WTC11 (cell line): ENCODE results near the gene RILPL1. TPM values are rescaled to one million over a fixed set of nuclear protein-coding genes. Genes with fewer than 3 reads are reported as not detected.

Experiments used
- ATAC-seq: fragments of 200-7000 bp; cut with Tn5 transposase; 2 replicates; pipeline ENCODE4 v1.10.0; 2021; ENCODE audit warnings: mild to moderate bottlenecking, moderate library complexity
- CTCF ChIA-PET: fragments of 300-600 bp; sonication (Branson Sonifier 250); formaldehyde crosslinking; loops from one replicate; lab custom pipeline; 2021; ENCODE audit warnings: antibody characterized with exemption; lab: Charles Lee
- POLR2A ChIA-PET: fragments of 350-600 bp; sonication (Branson Sonifier 250); formaldehyde crosslinking; loops from one replicate; lab custom pipeline; 2021; ENCODE audit warnings: antibody characterized with exemption; lab: Charles Lee
- DNase-seq: peaks from one replicate; pipeline ENCODE4 v3.0.0; 2021; ENCODE audit warnings: low spot score
- H3K27ac Mint-ChIP-seq: 2 replicates; pipeline ENCODE4 v1.8.0; 2021; ENCODE audit warnings: mixed read lengths
- H3K27me3 Mint-ChIP-seq: 2 replicates; pipeline ENCODE4 v1.8.0; 2021; ENCODE audit warnings: low read depth, mild to moderate bottlenecking, moderate library complexity, mixed read lengths
- H3K36me3 Mint-ChIP-seq: 2 replicates; pipeline ENCODE4 v1.8.0; 2021; ENCODE audit warnings: mixed read lengths
- H3K4me1 Mint-ChIP-seq: 2 replicates; pipeline ENCODE4 v1.8.0; 2022; ENCODE audit warnings: mixed read lengths
- H3K4me3 Mint-ChIP-seq: 2 replicates; pipeline ENCODE4 v1.8.0; 2021; ENCODE audit warnings: mild to moderate bottlenecking, moderate library complexity, mixed read lengths
- H3K9me3 Mint-ChIP-seq: 2 replicates; pipeline ENCODE4 v1.8.0; 2021; ENCODE audit warnings: mixed read lengths
- AFF4 ChIP-seq: sonication (generic); formaldehyde crosslinking; IDR thresholded peaks from 2 replicates; pipeline ENCODE4 v1.8.1; 2023; ENCODE audit warnings: mild to moderate bottlenecking, missing genetic modification reagents, borderline replicate concordance
- CBFB ChIP-seq: sonication (generic); formaldehyde crosslinking; IDR thresholded peaks from 2 replicates; pipeline ENCODE4 v1.8.1; 2022; ENCODE audit warnings: mild to moderate bottlenecking, low read depth, missing genetic modification reagents
- E2F4 ChIP-seq: sonication (generic); formaldehyde crosslinking; IDR thresholded peaks from 2 replicates; pipeline ENCODE4 v1.8.1; 2022; ENCODE audit warnings: low read depth, mild to moderate bottlenecking, moderate library complexity, missing genetic modification reagents, borderline replicate concordance
- E2F5 ChIP-seq: sonication (generic); formaldehyde crosslinking; IDR thresholded peaks from 2 replicates; pipeline ENCODE4 v1.8.1; 2022; ENCODE audit warnings: mild to moderate bottlenecking, moderate library complexity, missing genetic modification reagents
- FOXJ3 ChIP-seq: sonication (generic); formaldehyde crosslinking; IDR thresholded peaks from 2 replicates; pipeline ENCODE4 v1.9.0; 2021; ENCODE audit warnings: missing genetic modification reagents, mild to moderate bottlenecking, borderline replicate concordance
- JUN ChIP-seq: sonication (generic); formaldehyde crosslinking; IDR thresholded peaks from 2 replicates; pipeline ENCODE4 v1.8.0; 2023; ENCODE audit warnings: mild to moderate bottlenecking, missing genetic modification reagents
- NR1H2 ChIP-seq: sonication (generic); formaldehyde crosslinking; IDR thresholded peaks from 2 replicates; pipeline ENCODE4 v1.9.0; 2021; ENCODE audit warnings: mild to moderate bottlenecking, moderate library complexity, missing genetic modification reagents
- NR2C2 ChIP-seq: sonication (generic); formaldehyde crosslinking; IDR thresholded peaks from 2 replicates; pipeline ENCODE4 v1.8.0; 2022; ENCODE audit warnings: mild to moderate bottlenecking, missing genetic modification reagents
- OVOL2 ChIP-seq: fragments of 250-450 bp; sonication (Bioruptor Pico); IDR thresholded peaks from 2 replicates; pipeline ENCODE4 v1.9.0; 2021; ENCODE audit warnings: mild to moderate bottlenecking, borderline replicate concordance
- TEAD1 ChIP-seq: sonication (generic); formaldehyde crosslinking; IDR thresholded peaks from 2 replicates; pipeline ENCODE4 v1.8.0; 2022; ENCODE audit warnings: mild to moderate bottlenecking, missing genetic modification reagents
- USF2 ChIP-seq: sonication (generic); formaldehyde crosslinking; IDR thresholded peaks from 2 replicates; pipeline ENCODE4 v1.8.1; 2023; ENCODE audit warnings: mild to moderate bottlenecking, missing genetic modification reagents, moderate library complexity
- ZBTB43 ChIP-seq: sonication (generic); formaldehyde crosslinking; IDR thresholded peaks from 2 replicates; pipeline ENCODE4 v1.8.1; 2023; ENCODE audit warnings: mild to moderate bottlenecking, missing genetic modification reagents
- ZNF121 ChIP-seq: sonication (generic); formaldehyde crosslinking; IDR thresholded peaks from 2 replicates; pipeline ENCODE4 v1.8.0; 2023; ENCODE audit warnings: missing genetic modification reagents
- ZNF512 ChIP-seq: sonication (generic); formaldehyde crosslinking; IDR thresholded peaks from 2 replicates; pipeline ENCODE4 v1.8.1; 2022; ENCODE audit warnings: missing genetic modification reagents, borderline replicate concordance
- ZNF532 ChIP-seq: fragments of 250-450 bp; sonication (Bioruptor Pico); IDR thresholded peaks from 2 replicates; pipeline ENCODE4 v1.9.0; 2021; ENCODE audit warnings: mild to moderate bottlenecking, borderline replicate concordance
- ZNF671 ChIP-seq: fragments of 250-450 bp; sonication (Bioruptor Pico); IDR thresholded peaks from 2 replicates; pipeline ENCODE4 v1.8.0; 2021; ENCODE audit warnings: mild to moderate bottlenecking
- total RNA-seq: library from RNA; stranded (reverse); gene quantifications from 3 replicates; pipeline ENCODE4 v1.2.3, GENCODE V29; 2021

Gene RILPL1
- total RNA-seq, 1 experiment from 2014 or later = 8.2 TPM

- peaks cover 12% of the 10 kb centered on the region; the same call in 1 of the 2 replicates for H3K36me3 Mint-ChIP-seq
- no peaks in the 10 kb centered on the region for H3K9me3 Mint-ChIP-seq
- POLR2A ChIA-PET = no interaction called here
- CTCF ChIA-PET = no interaction called here
- no peaks in the 10 kb centered on the region for H3K27me3 Mint-ChIP-seq
- no peak for DNase-seq
- TF ChIP-seq E2F5 (CRISPR knock-in tag) = no peak
- TF ChIP-seq ZBTB43 = no peak
- no peak for TF ChIP-seq AFF4 (CRISPR knock-in tag)
- no peak for TF ChIP-seq ZNF121
- TF ChIP-seq, all 79 proteins: peak for 0
- Mint-ChIP-seq H3K4me3 (no peak overlapping the region), H3K4me1 (no peaks in the 10 kb centered on the region), H3K27ac (no peak overlapping the region)
- ATAC-seq = no peak
Measured at GRCh38 chr12:123472438-123472849, 61.1 kb downstream of the RILPL1 start.

- Mint-ChIP-seq H3K9me3 (no peaks in the 10 kb centered on the region), H3K27me3 (no peaks in the 10 kb centered on the region), H3K27ac (no peak overlapping the region), H3K4me1 (no peaks in the 10 kb centered on the region), H3K36me3 (peaks cover 12% of the 10 kb centered on the region; the same call in 1 of the 2 replicates), H3K4me3 (no peak overlapping the region)
- POLR2A ChIA-PET = no interaction called here
- TF ChIP-seq NR2C2 (CRISPR knock-in tag) (no peak), NR1H2 (no peak), JUN (no peak), OVOL2 (CRISPR knock-in tag) (no peak), E2F5 (CRISPR knock-in tag) (no peak), USF2 (CRISPR knock-in tag) (no peak), CBFB (no peak)
- CTCF ChIA-PET = no interaction called here
- DNase-seq = no peak
- no peak for ATAC-seq
Measured at GRCh38 chr12:123471374-123472068, 62.0 kb downstream of the RILPL1 start.

GRCh38 chr12:123469978-123470377 is 63.5 kb downstream of the RILPL1 start:
- Mint-ChIP-seq H3K4me1 (no peaks in the 10 kb centered on the region), H3K36me3 (peaks cover 22% of the 10 kb centered on the region), H3K27me3 (no peaks in the 10 kb centered on the region), H3K27ac (no peak overlapping the region), H3K9me3 (no peaks in the 10 kb centered on the region), H3K4me3 (no peak overlapping the region)
- CTCF ChIA-PET = no interaction called here
- POLR2A ChIA-PET = no interaction called here
- no peak for DNase-seq
- no peak for ATAC-seq
- TF ChIP-seq ZNF532 (CRISPR knock-in tag) (no peak), FOXJ3 (CRISPR knock-in tag) (no peak), E2F4 (no peak), NR1H2 (no peak), ZNF671 (no peak), TEAD1 (CRISPR knock-in tag) (no peak), ZNF512 (CRISPR knock-in tag) (no peak)
